GM12878 (cell line): ENCODE results near the gene KDM3B.

Experiments used
- BHLHE40 ChIP-seq, 2 experiments: fragments of 450-650 bp in 1 of 2; IDR thresholded peaks; 2 replicates each; pipeline ENCODE4 v1.6.1; 2011 to 2017; ENCODE audit warnings: low read depth in 2 of 2, borderline replicate concordance in 1 of 2, improper control_type of control experiment in 1 of 2, low read length in 1 of 2, mild to moderate bottlenecking in 1 of 2
- CTCF ChIP-seq, 3 experiments: IDR thresholded peaks in 2 of 3; conservative IDR thresholded peaks in 1 of 3; 2 replicates each; pipeline ENCODE4 v1.5.1; 2011; ENCODE audit warnings: low read depth in 3 of 3, low read length in 3 of 3, mild to moderate bottlenecking in 3 of 3, control low read depth in 2 of 3, moderate library complexity in 2 of 3, inconsistent platforms in 1 of 3, mixed read lengths in 1 of 3; ENCODE audit not compliant: control insufficient read depth in 2 of 3, insufficient read depth in 1 of 3; ENCODE audit errors: extremely low read depth in 1 of 3
- EGR1 ChIP-seq, 2 experiments: IDR thresholded peaks; 1 replicate in 1 of 2; 2 replicates in 1 of 2; pipeline ENCODE4 v1.6.1; 2011 to 2012; ENCODE audit warnings: low read depth in 2 of 2, low read length in 2 of 2, borderline replicate concordance in 1 of 2, mild to moderate bottlenecking in 1 of 2, moderate library complexity in 1 of 2
- HDAC6 ChIP-seq: fragments of 200-600 bp; sonication (generic); IDR thresholded peaks from one replicate; pipeline ENCODE4 v1.8.0; 2017; ENCODE audit warnings: antibody characterized with exemption; ENCODE audit not compliant: unreplicated experiment
- POLR2A ChIP-seq: IDR thresholded peaks from 2 replicates; pipeline ENCODE4 v1.6.1; 2011; ENCODE audit warnings: low read depth, mild to moderate bottlenecking, low read length
- POLR2AphosphoS5 ChIP-seq: IDR thresholded peaks from 2 replicates; pipeline ENCODE4 v1.6.1; 2011; ENCODE audit warnings: mild to moderate bottlenecking, low read length, inconsistent platforms
- STAT1 ChIP-seq: fragments of 450-650 bp; conservative IDR thresholded peaks from 2 replicates; pipeline ENCODE4 v1.6.1; 2014; ENCODE audit warnings: antibody characterized with exemption, mild to moderate bottlenecking
- TCF7 ChIP-seq: IDR thresholded peaks from 2 replicates; pipeline ENCODE4 v1.6.1; 2014; ENCODE audit warnings: antibody characterized with exemption, borderline replicate concordance
- ZZZ3 ChIP-seq: IDR thresholded peaks from 2 replicates; pipeline ENCODE4 v1.6.1; 2011; ENCODE audit warnings: low read depth; ENCODE audit not compliant: control insufficient read depth, insufficient read length
- TF ChIP-seq, protein P1 (sequence below): IDR thresholded peaks from 2 replicates; pipeline ENCODE4 v1.6.1; 2012; ENCODE audit warnings: improper control_type of control experiment, low read depth, low read length; ENCODE audit not compliant: insufficient replicate concordance

DNA sequence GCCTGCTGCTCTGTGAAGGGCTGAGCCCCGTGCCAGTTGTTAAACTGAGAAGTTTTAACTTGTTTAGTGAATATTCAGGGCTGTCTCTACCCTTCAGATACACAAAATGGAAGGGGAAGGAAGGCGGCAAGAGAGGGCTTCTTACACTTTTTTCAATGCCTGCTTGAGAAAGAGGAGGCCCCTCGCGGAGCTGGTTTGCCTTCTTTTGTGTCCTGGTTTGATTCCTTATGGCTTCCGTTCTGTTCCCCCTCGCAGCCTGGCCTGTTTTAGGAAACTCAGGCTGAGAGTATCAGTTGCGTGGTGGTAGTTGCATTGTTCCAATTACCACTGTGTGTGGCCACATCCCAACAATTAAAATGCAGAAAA is 13.4 kb upstream of the KDM3B start:
- TF ChIP-seq ZZZ3: no peak
- no peak for TF ChIP-seq POLR2A
- TF ChIP-seq CTCF (IDR thresholded peaks at IDR 0.05 in 2 of 3, conservative IDR thresholded peaks at IDR 0.05 in 1 of 3; ENCODE audit: control insufficient read depth in 2 of 3, extremely low read depth in 1 of 3, insufficient read depth in 1 of 3, low read depth in 3 of 3, low read length in 3 of 3): no peak
- TF ChIP-seq HDAC6: no peak
- TF ChIP-seq EGR1 (IDR thresholded peaks at IDR 0.05; ENCODE audit: borderline replicate concordance in 1 of 2, low read depth in 2 of 2, low read length in 2 of 2): no peak
- no peak for TF ChIP-seq TCF7
- no peak for TF ChIP-seq STAT1
- no peak for TF ChIP-seq BHLHE40 (IDR thresholded peaks at IDR 0.05; ENCODE audit: borderline replicate concordance in 1 of 2, low read depth in 2 of 2, low read length in 1 of 2)
- no peak for TF ChIP-seq POLR2AphosphoS5
- TF ChIP-seq, protein P1, sequence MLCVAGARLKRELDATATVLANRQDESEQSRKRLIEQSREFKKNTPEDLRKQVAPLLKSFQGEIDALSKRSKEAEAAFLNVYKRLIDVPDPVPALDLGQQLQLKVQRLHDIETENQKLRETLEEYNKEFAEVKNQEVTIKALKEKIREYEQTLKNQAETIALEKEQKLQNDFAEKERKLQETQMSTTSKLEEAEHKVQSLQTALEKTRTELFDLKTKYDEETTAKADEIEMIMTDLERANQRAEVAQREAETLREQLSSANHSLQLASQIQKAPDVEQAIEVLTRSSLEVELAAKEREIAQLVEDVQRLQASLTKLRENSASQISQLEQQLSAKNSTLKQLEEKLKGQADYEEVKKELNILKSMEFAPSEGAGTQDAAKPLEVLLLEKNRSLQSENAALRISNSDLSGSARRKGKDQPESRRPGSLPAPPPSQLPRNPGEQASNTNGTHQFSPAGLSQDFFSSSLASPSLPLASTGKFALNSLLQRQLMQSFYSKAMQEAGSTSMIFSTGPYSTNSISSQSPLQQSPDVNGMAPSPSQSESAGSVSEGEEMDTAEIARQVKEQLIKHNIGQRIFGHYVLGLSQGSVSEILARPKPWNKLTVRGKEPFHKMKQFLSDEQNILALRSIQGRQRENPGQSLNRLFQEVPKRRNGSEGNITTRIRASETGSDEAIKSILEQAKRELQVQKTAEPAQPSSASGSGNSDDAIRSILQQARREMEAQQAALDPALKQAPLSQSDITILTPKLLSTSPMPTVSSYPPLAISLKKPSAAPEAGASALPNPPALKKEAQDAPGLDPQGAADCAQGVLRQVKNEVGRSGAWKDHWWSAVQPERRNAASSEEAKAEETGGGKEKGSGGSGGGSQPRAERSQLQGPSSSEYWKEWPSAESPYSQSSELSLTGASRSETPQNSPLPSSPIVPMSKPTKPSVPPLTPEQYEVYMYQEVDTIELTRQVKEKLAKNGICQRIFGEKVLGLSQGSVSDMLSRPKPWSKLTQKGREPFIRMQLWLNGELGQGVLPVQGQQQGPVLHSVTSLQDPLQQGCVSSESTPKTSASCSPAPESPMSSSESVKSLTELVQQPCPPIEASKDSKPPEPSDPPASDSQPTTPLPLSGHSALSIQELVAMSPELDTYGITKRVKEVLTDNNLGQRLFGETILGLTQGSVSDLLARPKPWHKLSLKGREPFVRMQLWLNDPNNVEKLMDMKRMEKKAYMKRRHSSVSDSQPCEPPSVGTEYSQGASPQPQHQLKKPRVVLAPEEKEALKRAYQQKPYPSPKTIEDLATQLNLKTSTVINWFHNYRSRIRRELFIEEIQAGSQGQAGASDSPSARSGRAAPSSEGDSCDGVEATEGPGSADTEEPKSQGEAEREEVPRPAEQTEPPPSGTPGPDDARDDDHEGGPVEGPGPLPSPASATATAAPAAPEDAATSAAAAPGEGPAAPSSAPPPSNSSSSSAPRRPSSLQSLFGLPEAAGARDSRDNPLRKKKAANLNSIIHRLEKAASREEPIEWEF: no peak
